GM18511 (cell line): ENCODE measurements around the gene COLGALT1.
"Not testable (repeated sequence)": the region's sequence is repeated elsewhere in the genome, so short reads cannot be mapped to it uniquely, and the experiment has no call there.

Experiments used
- ATAC-seq: cut with Tn5 transposase; IDR thresholded peaks from one replicate; pipeline ENCODE4 v1.9.1; 2021; ENCODE audit warnings: mild to moderate bottlenecking, moderate library complexity; ENCODE audit not compliant: unreplicated experiment

The COLGALT1 gene

DNA sequence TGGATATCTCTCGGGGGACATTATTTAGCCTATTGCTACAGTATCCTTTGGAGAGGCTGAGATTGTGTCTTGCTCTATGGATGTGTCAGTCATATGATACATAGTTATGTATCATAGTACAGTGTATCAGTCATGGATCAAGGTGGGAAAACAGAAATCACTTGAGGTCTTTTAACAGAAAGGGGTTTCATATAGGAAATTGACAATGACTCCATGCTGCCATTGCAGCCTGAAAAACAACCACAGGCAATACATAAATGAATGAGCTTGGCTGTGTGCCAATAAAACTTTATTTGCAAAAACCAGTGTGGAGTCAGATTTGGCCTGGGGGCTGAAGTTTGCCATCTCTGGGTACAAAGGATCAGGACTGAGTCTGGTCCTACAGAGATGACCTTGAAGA is 35.4 kb downstream of the COLGALT1 start:
- no peak for ATAC-seq

DNA sequence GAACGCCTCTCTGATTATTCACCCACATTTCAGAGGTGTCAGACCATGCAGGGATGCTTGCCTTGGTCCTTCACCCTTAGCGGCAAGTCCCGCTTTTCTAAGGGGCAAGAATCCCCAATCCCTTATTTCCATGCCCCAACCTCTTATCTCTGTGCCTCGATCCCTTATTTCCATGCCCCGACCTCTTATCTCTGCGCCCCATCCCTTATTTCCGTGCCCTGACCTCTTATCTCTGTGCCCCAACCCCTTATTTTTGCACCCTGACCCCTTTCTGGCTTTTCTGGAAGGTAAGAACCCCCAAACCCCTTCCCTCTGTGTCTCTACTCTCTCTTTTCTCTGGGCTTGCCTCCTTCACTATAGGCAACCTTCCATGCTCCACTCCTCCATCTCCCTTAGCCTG is 38.8 kb downstream of the COLGALT1 start:
- not testable (repeated sequence) for ATAC-seq

DNA sequence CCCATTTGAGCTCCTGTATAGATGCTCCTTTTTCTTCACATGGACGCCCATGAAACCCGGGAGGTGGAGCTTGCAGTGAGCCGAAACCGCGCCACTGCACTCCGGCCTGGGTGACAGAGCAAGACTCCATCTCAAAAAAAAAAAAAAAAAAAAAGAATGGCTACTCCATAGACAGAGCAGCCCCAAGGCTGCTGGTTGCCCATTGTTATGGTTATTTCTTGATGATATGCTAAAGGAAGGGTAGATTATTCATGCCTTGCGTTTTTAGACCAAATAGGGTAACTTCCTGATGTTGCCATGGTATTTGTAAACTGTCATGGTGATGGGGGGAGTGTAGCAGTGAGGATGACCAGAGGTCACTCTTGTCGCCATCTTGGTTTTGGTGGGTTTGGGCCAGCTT is 42.6 kb downstream of the COLGALT1 start:
- not testable (repeated sequence) for ATAC-seq

DNA sequence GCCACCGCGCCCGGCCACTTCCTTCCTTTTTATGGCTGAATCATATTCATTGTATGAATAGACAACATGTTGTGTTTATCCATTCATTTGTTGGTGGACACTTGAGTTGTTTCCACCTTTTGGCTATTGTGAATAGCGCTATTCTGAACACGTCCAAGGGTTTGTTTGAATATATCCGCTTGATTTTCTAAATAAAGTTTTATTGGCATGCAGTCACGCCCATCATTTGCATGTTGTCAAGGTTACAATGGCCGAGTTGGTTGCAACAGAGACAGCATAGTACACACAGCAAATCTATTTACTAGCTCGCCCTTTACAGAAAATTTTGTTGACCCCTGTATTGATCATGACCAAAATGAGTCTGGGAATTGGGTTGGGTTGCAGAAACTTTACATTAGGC is 43.5 kb downstream of the COLGALT1 start:
- no peak for ATAC-seq

DNA sequence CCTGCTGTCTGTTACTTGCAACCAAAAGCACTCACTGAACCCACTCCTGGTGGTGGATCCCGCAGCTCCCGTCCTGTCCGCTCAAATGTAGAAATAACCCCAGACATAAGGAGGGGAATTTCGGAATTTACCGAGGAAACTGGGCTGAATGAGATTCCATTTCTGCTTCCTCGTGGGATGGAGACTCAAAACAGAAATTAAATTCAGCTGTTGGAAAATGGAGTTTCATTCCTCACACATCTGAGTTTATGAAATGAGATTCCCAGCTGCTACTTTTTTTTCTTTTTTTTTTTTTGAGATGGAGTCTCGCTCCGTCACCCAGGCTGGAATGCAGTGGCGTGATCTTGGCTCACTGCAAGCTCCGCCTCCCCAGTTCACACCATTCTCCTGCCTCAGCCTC is 44.3 kb downstream of the COLGALT1 start:
- ATAC-seq, result no peak

DNA sequence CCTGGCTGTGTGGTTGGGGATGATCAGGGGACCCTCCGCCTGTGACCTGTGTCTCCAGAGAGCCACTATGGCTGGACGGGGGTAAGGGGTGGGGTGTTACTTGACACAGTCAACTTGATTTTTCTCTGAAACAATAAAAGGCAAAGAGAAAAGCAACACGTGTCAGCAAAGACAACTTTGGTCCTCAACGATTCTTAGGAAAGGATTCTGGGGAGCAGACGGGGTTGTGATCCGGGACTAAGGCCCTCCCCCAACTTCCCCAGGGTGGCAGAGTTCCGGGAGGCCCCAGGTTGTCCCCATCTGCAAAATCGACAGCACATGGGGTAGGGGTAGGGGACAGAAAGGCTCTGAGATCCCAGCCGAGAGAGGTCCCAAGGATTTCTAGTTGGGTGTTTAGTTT is 46.2 kb downstream of the COLGALT1 start:
- no peak for ATAC-seq

DNA sequence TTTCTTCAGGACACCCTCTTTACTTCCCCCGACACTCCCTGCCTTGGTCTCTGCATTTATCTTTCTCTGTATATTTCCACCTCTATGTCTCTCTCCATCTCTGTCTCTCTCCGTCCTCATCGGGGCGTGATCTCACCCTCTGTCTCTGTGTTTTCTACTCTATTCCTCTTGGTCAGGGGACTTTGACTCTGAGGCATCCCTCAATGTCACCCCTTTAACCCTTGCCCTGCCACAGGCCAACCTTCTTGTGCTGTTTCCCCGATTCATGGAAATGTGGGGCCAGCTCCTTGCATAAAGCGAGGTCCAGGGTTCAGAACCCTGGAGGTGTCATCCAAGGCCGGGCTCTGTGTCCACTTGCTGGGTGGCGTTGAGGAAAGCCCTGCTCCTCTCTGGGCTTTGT is 46.8 kb downstream of the COLGALT1 start:
- ATAC-seq, result no peak

DNA sequence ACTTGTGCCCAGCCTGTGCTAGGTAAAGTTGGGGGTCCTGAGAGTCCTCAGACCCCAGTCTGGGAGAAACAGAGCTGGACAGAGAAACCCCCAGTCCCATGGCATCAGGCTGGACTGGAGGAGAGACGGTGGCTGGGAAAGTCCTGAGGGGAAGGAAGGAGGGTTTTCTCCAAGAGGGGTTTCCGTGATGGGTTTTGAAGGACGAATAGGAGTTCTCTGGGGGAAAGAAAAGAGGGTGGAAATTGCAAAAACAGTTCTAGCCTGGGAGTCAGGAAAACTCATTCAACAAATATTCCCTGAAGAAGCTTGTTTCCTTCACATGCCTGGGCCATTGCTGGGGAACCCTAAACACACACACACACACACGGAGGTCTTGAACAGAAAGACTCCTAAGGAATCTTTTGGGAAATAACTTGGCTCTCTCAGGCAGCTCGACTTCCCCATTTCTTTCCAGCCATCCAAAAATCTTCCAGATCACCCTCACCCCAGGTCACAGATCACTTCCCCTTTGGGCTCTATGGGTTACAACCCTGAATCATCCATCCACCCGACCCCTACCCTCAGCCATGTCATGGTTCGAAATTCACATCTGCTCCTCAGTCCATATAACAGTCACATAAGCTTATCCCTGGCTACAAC is 47.5 kb downstream of the COLGALT1 start:
- ATAC-seq, result no peak

DNA sequence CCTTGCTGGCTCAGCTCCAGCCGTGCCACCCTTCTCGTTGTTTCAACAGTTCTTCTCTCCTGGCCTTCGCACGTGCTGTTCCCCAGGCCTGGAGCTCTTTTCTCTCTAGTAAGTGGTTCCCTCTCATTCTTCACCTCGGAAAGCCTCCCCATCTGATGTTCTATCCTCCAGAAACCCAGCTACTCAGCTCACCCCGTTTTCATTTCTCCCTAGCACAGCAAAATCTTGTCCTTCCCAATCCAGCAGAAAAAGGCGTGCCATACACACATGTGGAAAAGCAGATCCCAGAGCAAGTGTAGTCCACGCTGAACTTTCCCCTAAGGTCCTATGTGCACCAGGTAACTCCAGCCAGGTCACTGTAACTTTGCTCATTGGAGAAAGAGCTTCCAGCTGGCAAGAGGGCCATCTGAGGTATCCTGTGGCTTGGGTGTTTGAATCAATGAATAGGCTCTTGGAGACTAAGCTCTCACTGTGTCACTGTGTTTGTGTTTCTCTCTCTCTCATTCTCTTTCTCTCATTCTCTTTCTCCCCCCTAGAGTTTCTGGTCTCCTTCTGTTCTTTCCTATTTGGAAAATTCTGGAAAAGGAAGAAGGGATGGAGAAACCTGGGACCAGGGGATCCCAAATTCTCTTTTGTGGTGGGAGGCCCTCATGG is 49.0 kb downstream of the COLGALT1 start:
- ATAC-seq, result no peak

DNA sequence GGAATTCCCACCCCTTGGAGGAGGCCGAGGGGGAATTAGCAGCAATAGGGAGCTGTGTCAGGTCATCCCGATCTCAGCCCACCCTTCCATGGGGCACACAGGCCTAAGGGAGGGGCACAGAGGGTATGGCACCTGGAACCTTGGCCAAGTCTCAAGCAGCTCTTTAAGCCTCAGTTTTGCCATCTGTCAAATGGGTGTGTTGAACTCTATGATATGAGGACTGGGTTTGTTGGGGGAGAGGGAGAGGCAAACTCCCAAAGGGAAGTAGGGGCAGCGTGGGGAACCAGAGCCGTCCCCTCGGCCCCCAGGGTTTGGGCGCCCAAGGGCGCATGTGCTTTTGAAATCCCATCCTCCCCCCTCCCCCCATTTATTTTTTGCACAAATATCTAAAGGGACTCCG is 49.7 kb downstream of the COLGALT1 start:
- no peak for ATAC-seq

DNA sequence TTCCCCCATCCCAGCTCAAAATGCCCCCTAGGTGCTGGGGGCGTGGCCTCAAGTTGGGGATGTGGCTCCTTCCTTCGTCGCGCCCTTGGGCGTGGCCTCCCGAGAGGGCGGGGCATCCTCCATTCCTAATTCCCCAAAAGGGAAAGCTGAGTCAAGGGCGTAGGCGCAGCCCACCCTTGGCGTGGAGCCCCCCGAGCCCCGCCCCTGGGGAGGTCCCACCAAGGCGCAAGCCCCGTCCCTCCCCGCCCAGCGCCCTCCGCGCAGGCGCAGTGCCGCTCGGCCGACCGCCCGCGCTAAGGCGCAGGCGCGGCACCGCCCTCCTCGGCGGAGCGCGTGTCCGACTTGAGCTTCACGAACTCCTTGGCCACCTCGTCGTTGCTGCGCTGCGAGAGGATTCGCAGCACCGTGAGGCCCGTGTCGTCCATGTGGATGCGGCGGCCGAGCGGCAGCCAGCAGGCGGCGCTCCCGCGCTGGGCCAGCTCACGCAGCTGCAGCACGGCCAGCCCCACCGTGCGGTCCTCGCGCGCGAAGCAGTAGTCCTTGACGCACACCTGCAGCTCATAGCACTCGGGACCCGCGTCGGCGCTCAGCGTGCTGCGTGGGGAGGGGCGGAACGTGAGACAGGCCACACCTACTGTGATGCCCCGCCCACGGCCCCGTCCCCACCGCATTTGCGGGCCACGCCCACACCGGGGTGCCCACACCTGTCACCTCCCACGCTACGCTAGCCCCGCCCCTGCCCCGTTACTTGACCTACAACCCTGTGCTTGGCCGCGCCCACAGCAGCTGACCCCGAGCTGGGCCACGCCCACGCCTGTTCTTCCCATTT is 50.5 kb downstream of the COLGALT1 start:
- ATAC-seq, result peak; percentile 79

DNA sequence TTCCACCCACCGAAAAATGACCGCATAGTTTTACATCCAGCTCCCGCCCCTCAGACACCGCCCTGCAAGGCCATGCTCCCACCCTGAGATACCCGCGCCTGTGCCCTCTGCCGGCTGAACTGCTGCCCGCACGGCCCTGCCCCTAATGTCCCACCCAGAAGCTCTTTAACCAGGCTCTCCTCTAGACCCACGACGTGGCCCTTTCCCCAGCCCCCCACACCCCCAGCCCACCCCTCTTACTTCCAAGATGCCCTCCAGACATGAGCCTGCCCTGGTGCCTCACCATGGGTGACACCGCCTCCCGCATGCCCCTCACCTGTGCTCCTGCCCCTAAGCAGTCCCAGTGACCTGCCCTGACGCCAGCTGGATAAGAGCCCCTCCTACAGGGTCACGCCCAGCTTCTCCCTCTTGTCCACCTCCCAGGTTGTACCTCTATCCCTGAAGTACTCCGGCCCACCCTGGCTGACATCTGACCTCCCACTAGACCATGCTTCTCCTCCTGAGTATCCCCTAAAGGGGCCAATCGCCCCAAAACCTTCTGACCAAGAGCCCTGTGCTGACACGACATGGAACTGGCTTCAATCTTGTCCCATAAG is 51.2 kb downstream of the COLGALT1 start:
- ATAC-seq, result no peak

DNA sequence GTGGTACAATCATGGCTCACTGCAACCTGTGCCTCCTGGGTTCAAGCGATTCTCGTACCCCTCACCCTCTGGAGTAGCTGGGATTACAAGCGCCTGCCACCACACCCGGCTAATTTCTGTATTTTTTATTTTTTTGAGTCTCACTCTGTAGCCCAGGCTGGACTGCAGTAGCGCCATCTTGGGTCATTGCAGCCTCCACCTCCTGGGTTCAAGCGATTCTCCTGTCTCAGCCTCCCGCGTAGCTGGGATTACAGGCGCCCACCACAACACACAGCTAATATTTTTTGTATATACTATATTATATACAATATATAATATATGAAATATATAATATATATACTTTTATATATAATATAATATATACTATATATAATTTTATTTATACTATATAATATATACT is 52.5 kb downstream of the COLGALT1 start:
- no peak for ATAC-seq

DNA sequence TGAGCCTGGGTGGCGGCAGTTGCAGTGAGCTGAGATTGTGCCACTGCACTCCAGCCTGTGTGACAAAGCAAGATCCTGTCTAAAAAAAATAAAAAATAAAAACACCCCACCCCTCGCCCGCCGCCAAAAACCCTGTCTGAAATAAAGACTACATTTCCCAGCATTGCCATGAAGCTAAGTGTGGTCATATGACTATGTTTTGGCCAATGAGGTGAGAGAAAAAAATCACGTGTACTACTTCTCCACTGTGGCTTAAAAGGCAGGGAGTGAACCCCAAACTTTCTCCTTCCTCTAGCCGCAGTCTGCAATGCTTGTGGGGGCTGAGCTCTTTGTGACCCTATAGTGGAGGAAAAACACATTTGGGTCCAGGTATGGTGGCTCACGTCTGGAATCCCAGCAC is 54.9 kb downstream of the COLGALT1 start:
- ATAC-seq, result no peak

DNA sequence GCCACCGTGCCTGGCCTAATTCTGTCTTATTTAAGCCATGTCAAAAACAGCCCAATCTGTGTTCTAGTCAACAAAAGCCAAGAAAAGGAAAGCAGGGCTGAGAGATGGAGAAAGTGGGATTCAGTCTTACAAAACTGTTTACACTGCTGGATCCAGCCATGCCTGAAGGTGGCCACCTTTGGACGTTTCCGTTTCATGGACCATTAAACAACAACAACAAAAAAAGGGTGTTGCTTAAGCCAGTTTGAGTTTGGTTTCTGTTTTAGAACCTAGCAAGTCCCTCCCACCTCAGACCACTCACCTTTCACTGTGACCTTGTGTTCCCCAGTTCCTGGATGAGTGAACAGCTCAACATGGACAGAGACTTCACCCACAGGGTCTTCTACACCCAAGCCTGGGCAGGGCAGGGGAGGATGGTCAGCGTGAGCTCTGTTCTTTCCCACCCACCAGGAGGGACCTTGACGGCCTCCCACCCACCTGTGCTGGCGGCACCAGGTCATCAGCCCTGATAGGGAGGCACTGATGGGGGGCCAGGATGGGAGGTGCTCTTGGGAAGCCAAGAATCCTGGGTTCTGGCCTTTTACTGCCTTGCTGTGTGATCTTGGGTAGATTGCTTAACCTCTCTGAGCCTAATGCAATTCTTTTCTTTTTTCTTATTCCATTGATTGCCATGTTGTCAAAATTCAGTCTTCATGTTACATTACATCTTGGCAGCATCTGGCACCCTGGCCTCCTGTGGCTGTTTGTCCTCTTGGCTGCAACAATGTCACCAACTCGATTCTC is 56.2 kb downstream of the COLGALT1 start:
- no peak for ATAC-seq

DNA sequence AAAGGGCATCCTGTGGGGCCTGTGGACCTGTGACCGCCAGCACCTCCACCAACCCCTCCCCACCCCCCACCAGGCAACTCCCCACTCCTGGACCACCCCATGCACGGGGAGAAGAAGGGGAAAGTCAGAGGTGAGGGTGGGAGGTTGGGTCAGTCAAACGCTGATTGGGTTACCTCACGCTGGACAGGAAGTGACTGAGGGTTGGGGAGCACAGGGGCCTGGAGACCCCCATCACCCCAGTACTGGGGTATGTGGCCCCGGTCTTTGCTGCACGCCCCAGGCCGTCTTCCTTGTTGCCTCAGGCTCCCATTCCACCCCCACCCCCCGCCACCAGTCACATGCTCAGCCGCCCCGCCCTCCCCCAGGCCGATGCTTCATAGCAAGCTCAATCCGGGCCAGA is 59.0 kb downstream of the COLGALT1 start:
- no peak for ATAC-seq

DNA sequence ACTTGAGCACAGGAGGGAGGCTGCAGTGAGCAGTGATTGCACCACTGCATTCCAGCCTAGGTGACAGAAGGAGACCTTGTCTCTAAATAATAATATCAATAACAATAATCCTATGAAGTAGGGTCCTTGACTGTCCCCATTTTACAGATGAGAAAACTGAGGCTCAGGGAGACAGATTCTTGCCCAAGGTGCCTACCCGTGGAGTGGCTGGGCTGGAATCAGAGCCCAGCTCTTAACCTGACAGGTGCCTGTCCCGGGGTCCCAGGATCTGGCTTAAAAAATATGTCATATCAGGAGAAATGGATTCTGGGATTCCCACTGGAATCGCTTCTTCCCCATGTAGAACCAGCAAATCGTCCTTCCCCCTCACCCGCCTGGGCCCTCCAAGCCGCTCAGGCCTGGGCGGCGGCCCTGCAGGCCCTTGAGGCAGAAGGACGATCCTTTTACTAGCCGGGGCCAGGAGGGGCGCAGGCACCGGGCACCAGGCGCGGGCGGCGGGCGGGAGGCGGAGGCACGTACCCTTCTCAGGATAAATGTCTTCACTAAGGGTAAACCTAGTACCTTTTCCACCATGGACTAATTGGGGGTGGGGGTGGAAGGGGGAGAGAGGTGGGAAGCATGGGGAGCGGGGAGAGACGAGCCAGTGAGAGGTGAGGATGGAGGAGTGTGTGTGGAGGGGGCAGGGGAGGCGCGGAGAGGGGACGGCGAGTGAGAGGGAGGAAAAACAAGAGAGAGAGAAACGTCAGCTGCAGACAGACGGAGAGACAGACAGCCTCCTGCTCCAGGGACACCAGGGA is 60.6 kb downstream of the COLGALT1 start:
- no peak for ATAC-seq

DNA sequence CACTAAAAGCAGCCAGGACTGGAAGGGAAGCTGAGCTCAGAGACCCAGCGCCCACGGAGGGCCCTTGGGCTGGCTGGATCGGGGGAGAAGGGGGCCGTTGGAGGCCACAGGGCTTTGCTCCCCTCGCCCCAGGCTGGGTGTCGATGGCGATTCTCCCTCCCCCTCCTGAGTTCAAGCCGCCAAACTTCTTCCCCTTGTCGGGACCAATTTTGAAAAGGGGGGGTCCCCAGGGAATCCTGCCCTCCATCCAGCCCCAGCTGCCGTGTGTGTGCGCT is 61.2 kb downstream of the COLGALT1 start:
- ATAC-seq, result no peak

DNA sequence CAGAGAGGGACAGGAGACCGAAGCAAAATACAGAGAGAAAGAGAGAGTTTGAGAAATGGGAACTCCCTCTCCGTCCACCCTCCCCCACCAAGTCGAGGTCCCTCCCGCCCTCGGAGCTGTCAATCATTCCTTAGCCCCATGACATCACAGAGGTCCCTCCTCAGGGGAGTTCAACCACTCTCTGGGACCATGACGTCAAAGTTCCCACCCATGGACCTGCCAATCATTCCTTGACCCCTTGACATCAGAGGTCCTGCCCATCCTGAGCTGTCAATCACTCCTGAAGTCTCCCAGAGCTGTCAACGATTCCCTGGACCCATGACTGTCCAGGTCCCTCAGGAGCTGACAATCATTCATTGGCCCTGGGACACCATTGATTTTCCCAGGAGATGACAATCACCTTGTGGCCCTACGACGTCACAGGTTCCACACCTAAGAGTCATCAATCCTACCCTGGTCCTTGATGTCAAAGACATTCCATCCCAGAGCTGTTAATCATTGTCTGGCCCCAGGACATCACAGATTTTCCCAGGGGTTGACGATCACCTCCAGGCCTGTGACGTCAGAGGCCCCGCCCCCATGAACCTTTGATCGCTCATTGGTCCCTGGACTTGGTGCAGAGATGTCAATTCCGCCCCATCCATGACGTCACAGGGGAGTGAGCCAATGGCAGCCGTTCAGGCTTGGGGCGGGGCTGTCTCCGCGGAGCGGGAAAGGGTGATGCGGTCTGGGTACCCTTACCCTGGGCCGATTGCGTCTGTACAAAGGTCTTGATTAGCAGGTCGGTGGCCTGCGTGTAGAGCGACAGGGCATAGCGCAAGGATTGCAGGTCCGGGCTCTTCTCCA is 61.7 kb downstream of the COLGALT1 start:
- ATAC-seq, result no peak

DNA sequence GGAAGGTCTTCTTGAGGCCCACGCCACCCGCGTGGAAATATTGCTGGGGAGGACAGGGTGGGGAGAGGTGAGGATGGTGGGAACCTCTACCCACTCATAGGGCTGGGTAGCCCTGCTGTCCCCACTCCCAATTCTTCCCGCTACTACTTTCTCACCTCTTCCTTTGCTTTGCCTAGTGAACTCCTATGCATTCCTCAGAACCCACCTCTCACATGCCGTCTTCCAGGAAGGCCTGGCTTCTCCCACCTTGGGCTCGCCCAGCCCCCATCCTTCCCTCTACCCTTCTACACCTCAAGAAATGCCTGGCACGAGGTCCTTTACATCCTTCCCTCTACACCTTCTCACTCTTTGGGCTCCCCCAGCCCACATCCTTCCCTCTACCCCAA is 62.4 kb downstream of the COLGALT1 start:
- no peak for ATAC-seq
